ENCODE results near the gene BRD1. TPM values are rescaled to one million over a fixed set of nuclear protein-coding genes. Genes with fewer than 3 reads are reported as not detected.

BRD1 gene
- total and polyA plus RNA-seq, 7 donors, result 12.6 to 52.6 (median 31.1) TPM

GRCh38 chr22:49780698-49781288 lies 46.9 kb downstream of the BRD1 start:
- peak overlapping the region in 2 of 4 donors; percentile 3 to 51 for H3K27ac ChIP-seq
- no peaks in the 10 kb centered on the region for H3K27me3 ChIP-seq
- H3K4me3 ChIP-seq, result no peak overlapping the region
- DNase-seq, result no peak
- H3K4me1 ChIP-seq, result peaks cover 0 to 44% (median 37%) of the 10 kb centered on the region in 4 donors
- 91% methylated on average over 19 of the region's 19 CpGs for WGBS, 2 donors
- H3K36me3 ChIP-seq, result peaks cover 12 to 58% (median 41%) of the 10 kb centered on the region in 4 donors
- intact Hi-C loops (cut with DNase I), result loop anchor here (10.0 kb wide), 1 partner anchor 424 kb away; the partner anchor contains the start of gene SELENOO
- TF ChIP-seq CTCF (IDR thresholded peaks at IDR 0.05), result no peak
- no peak for TF ChIP-seq EP300 (IDR thresholded peaks at IDR 0.05)
- TF ChIP-seq POLR2AphosphoS5 (IDR thresholded peaks at IDR 0.05), result no peak
- TF ChIP-seq POLR2A (IDR thresholded peaks at IDR 0.05), result no peak
- H3K9me3 ChIP-seq, result no peaks in the 10 kb centered on the region

GRCh38 chr22:49779853-49780697 lies 47.6 kb downstream of the BRD1 start:
- DNase-seq, result peak; percentile 80
- Histone ChIP-seq H3K27ac (peak overlapping the region in 3 of 4 donors; percentile 12 to 51 (median 19)), H3K27me3 (no peaks in the 10 kb centered on the region), H3K4me3 (no peak overlapping the region), H3K9me3 (no peaks in the 10 kb centered on the region), H3K4me1 (peaks cover 0 to 37% (median 31%) of the 10 kb centered on the region in 4 donors), H3K36me3 (peaks cover 17 to 58% (median 47%) of the 10 kb centered on the region in 4 donors)
- intact Hi-C loops (cut with DNase I), result loop anchor here (10.0 kb wide), 1 partner anchor 425 kb away; the partner anchor contains the start of gene SELENOO
- 88 to 92% methylated on average over 34 of the region's 34 CpGs for WGBS, 2 donors
- no peak for TF ChIP-seq POLR2A (IDR thresholded peaks at IDR 0.05)

GRCh38 chr22:49779211-49779610 lies 48.5 kb downstream of the BRD1 start:
- Histone ChIP-seq H3K9me3 (no peaks in the 10 kb centered on the region), H3K27me3 (no peaks in the 10 kb centered on the region), H3K4me3 (no peak overlapping the region), H3K4me1 (peaks cover 0 to 32% (median 26%) of the 10 kb centered on the region in 4 donors), H3K27ac (peak overlapping the region in 2 of 4 donors; percentile 19 to 51), H3K36me3 (peaks cover 25 to 58% (median 48%) of the 10 kb centered on the region in 4 donors)
- DNase-seq, result no peak
- 95 to 96% methylated on average over 13 of the region's 13 CpGs for WGBS, 2 donors
- intact Hi-C loops (cut with DNase I), result no loop called here
- TF ChIP-seq POLR2A (IDR thresholded peaks at IDR 0.05) (no peak), POLR2AphosphoS5 (IDR thresholded peaks at IDR 0.05) (no peak), EP300 (IDR thresholded peaks at IDR 0.05) (no peak), CTCF (IDR thresholded peaks at IDR 0.05) (no peak)

- Histone ChIP-seq H3K4me1 (peaks cover 0 to 32% (median 25%) of the 10 kb centered on the region in 4 donors), H3K36me3 (peaks cover 36 to 58% (median 47%) of the 10 kb centered on the region in 4 donors), H3K27ac (no peak overlapping the region), H3K4me3 (no peak overlapping the region), H3K9me3 (no peaks in the 10 kb centered on the region), H3K27me3 (no peaks in the 10 kb centered on the region)
- DNase-seq, result no peak
- 86 to 92% methylated on average over 40 of the region's 40 CpGs for WGBS, 2 donors
- intact Hi-C loops (cut with DNase I), result no loop called here
- TF ChIP-seq EP300 (IDR thresholded peaks at IDR 0.05) (no peak), POLR2A (IDR thresholded peaks at IDR 0.05) (no peak), POLR2AphosphoS5 (IDR thresholded peaks at IDR 0.05) (no peak), CTCF (IDR thresholded peaks at IDR 0.05) (no peak)
These were observed 50.0 kb downstream of the BRD1 start for GRCh38 chr22:49777569-49778249.

All from sigmoid colon (tissue), 7 donors.